Stimulated activated CD4-positive, alpha-beta T cell treated with anti-CD3 and anti-CD28 coated beads, TNF-alpha, amount 100 ng/mL, for 24 hours (primary cell): ENCODE data around the gene CDC37.

ENCODE experiments used
- DNase-seq, 3 experiments: peaks; one replicate each; pipeline ENCODE4 v3.0.0-alpha.2; 2020; ENCODE audit warnings: low read depth in 3 of 3

Gene CDC37

GRCh38 chr19:10353793-10354391 is 49.5 kb downstream of the CDC37 start:
- DNase-seq, result peak in 2 of 3 experiments; percentile 31 to 62

- no peak for DNase-seq
These were observed 50.3 kb downstream of the CDC37 start for GRCh38 chr19:10352764-10353671.

GRCh38 chr19:10346509-10346908 is 56.8 kb downstream of the CDC37 start:
- no peak for DNase-seq

GRCh38 chr19:10344780-10345179 is 58.6 kb downstream of the CDC37 start:
- DNase-seq, result no peak

GRCh38 chr19:10343495-10343894 is 59.8 kb downstream of the CDC37 start:
- DNase-seq, result no peak
